ENCODE data around the gene HLX.

The HLX gene

DNA sequence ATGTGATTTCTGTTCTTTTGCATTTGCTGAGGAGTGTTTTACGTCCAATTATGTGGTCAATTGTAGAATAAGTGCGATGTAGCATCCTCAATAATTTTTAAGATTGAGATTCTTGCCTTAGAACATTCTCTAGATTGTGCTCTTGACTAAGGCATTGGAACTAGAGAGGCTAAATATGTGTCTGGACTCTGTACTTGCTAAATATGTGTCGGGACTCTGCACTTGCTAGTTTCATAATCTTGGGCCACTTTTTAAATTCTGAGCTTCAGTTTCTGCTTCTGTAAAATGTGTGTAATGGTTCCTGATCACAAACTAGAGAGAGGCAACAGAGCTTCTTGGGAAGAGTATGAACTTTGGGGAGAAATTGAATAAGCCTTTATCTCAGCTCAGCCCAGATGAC, 21.6 kb downstream of the HLX start:
- no peak for DNase-seq

DNA sequence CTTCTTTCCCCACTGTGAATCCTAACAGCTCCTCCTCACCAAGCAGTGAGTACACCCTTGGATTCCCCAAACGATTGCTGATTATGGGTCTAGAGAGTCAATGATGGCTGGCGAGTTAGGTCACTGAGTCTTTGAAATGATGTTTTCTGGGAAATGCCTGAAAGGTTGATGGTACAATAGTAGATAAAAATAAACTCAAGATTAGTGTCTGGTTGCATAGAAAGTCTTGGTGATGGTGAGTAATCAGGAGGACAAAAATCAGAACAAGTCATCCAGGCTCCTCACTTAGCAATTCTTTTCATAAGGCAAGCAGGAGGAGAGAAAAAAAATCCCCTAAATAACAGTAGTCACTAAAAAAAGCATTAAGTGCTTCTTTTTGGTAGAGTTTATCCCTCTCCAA, 22.6 kb downstream of the HLX start:
- no peak for DNase-seq

DNA sequence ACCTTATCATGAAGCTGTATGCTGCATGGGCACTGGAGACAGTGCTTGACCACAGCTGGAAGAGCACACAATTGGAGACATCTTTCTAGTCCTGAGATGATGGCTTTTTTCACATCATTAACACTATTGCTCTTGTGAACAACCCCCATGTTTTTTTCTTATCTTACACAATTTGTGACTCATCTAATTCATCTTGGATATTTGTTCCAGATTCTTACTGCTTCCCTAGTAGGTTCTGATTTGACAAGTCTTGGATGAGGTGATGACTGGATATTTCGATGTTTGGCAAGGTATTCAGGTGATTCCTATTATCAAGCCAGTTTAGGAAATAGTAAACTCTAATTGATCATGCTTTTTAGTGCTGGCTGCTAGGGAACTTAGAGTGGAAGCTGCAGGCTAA, 23.7 kb downstream of the HLX start:
- no peak for DNase-seq

DNA sequence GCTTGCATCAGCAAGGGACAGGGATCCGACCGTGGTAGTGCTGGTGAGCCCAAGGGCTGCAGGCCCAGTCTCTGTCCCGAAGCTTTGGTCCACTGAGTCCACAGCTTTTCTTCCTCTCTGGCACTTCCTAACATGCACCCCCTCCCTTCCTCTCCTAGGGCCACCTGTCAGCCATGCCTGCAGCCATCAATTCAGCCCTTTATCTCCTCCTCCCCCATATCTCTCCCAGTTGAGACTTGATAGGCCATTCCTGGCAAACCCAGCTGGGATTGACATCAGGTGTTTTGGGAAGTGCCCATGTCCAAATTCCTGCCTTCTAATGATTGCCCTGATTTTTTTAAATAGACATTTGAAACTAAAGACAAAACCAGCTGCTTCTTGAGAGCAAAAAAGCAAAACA, 25.6 kb downstream of the HLX start:
- DNase-seq, result no peak

DNA sequence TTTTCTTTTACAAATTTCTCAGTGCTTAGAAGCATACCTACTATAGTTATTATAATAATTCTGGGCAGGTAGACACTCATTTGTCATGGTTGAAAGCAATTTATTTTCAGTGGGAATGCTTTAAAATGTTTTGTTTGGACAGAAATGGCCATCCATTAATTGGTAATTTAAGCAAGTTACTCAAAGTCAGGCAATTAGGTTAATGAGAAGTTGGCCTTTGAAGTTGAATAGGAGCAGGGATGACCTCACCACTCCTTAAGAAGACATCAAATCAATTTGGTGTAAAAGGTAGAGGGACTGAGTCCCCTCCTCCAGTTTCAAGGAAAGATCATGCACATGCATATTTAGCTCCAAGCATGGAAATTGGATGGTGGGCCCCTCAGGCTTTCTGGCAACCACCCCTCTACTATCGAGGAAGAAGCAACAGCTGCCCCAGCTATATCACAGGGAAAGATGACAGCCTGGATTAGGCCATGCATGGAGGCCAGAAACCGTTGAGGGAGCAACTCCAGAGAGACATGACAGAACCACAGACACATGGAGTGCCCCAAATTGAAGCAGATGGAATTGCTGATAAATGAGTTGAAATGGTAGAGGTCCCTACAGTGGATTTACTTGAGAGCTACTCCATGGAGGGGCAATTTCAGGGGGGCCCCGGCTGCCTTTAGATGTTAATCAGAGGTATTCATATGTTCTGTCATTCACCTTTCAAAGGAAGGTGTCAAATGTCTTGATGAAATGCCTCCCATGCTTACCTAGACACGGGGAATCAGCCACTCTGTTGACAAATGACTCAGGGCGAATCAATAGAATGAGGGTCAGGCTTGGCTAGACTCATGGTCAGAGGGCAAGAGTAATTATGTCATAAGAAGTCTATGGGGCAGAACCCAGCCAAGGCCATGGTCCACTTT, 26.7 kb downstream of the HLX start:
- DNase-seq, result no peak

DNA sequence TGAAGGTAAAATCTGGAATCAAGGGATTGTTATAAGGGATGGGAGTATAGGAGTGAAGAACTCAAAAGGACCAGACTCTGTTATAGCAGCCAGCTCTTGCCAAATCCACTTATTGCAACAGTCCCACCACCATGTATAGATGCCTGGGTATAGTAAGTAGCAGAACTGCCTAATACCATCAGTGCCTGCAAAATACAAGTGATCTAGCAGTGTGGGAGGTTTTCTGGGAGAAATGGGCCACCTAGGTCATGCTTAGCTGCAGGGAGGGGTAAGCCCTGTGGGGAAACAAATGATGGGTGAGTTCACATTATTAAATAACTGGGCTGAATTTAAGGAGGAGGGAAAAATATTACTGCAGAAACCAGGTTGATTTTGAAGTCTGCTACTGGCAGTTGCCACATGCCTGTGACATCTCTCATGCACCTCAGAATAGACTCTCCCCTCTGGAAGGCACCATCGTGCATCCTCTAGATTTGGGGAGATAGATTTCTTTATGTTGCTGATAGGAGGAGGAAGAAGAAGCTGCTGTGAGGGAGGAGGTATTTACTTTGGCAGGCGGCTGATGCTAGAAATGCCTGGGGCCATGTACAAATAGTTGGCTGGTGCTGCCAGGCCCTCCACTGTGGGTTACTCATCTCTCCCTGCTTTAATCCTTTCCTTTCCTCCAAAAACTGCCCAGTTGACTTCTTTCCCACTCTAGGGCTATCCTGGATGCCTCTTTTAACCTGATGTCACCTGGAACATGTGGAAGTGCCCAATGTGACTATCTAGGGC, 27.5 kb downstream of the HLX start:
- no peak for DNase-seq

DNA sequence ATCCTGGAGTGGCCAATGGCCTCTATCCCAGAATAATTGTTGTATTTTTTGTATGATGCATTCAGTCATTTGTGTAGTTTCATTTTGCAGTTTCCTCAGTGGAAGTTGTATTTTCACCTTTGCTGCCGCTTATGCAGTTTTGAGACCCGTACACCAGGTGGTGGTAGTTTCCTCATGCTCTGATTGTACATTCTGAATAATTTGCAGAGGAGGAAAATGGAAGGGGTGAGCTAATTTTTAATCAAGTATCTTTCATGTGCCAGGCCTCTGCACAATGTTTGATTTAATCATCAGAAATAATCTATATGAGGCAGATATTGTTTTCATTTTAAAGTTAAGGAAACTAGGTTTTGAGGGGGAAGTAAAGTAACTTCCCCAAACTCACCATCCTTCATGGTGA, 29.5 kb downstream of the HLX start:
- DNase-seq, result no peak

DNA sequence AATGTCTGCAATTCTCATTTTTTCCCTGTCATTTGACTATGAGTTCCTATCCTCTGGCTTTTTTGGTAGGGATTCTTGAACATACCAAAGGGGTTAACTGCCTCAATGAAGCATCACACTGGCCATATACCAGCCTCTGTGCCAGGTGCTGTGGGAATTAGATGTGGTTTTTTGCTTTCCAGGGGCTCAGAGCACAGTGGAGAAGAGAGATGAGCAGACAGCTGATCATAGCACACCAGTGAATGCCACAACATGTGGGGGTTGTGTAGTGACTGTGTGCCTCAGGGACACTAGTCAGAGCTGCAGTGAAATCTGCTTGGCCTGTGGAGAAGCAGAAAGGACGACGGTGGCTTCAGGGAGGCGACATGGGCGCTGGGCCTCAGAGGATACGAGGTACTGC, 30.8 kb downstream of the HLX start:
- DNase-seq, result no peak

DNA sequence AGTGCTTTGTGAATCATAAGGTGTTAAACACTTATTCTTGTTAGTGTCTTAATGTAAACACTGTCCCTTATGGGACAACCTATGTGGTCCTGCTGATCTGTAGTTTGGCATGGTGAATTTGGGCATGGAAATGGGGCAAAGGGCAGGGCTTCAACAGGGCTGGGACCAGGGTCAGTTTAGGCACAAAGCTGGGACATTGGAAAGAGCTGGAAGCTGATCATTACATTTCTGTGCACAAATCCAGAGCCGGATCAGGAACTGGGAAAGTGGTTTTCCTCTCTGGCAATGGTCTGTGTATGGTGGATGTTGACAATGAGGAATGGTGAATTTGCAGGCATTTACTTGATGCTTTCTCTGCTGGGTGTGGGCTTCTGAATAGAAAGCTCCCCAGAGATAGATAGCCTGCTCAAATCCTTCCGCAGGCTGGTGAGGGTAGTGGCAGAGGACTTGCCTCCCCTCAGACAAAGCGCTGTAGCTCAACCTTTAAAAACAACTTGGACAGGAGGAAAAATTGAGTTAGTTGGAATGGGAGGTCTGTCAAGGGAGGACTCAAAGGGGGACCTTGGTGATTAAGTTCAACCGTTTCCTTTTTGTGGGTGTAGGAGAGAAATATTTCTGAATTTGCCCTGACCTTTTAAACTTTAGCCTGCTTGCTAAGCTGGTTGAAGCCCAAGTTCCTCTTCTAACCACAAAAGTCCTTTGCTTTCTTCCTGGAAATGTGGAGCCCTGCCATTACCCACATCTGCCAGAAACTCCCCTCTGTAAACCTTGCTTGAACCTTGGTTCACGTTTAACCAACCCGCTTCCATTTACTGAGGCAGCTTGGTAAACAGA, 35.3 kb downstream of the HLX start:
- no peak for DNase-seq

DNA sequence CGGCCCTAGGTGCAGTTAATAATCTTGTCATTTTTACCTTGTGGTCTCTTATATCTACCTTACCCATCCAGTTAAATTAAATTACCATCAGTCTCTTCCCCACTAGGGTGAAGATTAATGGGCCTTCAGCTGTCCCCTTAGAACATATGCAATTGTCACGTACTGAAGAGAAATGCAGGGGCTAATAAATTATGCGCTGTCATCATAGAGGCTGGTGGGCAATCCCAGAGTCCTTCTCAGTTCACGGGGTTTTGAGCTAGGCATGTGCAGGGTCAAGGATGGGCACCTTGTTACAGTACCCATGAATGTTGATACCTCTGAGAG, 35.8 kb downstream of the HLX start:
- DNase-seq, result no peak

DNA sequence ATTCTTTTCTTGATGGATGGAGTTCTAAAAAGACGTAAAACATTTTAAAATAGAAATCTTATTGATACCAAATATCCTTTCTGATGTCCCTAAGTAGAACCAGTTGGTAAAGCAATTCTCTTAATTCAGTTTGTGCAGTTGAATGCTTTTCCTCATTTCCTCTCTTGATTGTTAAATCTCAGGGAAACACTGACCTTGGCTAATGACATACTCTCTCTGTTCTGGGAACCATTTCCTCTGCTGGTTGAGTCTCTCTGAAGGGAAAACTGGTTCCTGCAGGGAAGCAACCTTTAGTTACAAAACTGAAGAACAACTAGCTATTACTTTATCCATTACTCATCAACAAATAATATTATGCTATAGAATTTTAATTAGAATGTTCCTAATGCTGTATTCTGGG, 36.7 kb downstream of the HLX start:
- no peak for DNase-seq

DNA sequence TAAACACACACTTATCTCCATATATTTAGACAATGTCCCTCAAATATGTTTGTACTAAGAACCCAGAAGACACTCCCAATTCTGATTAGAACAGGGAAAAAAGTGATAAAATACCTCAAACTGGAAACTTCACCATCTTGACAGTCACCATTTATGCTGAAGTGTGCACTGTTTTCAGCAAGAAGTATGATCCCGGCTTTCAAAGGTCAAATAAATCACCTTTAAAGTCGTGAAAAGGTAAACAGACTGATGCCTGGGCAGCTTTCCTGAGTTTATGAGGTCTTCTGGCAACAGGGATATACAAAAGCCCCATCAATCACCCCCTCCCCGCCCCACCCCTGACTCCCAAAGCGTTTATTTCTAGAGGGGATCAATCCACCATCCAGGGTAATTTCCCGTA, 37.9 kb downstream of the HLX start:
- no peak for DNase-seq

DNA sequence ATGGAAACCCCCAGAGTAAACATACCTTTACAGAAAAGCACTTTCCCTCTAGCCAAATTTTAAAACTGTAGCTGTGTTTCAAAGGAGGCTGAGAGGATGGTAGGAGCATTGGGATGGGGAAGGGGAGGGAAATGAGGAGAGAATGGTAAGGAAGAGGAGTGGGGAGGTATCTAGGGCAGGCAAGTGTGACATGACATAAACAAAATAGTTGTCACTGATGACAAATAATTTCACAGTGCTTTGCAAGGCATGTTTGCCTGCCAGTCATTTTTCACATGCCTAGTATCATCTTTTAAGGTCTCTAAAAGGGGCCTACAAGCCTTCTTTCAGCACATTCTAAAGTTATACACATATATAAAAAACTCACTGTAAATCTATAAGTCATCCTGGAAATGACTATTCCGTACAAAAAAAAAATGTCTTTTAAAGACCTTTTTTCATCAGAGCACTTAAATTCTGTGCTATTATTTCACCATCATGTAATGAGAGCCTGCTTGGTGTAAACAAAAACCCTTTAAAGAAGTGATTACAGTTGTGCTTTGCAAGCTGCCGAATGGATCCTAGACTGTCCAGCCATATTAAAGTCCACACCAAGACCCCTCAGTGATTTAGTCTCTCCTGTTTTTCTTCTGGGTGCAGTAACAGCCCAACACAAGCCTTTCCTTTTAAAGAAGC, 38.4 kb downstream of the HLX start:
- no peak for DNase-seq

DNA sequence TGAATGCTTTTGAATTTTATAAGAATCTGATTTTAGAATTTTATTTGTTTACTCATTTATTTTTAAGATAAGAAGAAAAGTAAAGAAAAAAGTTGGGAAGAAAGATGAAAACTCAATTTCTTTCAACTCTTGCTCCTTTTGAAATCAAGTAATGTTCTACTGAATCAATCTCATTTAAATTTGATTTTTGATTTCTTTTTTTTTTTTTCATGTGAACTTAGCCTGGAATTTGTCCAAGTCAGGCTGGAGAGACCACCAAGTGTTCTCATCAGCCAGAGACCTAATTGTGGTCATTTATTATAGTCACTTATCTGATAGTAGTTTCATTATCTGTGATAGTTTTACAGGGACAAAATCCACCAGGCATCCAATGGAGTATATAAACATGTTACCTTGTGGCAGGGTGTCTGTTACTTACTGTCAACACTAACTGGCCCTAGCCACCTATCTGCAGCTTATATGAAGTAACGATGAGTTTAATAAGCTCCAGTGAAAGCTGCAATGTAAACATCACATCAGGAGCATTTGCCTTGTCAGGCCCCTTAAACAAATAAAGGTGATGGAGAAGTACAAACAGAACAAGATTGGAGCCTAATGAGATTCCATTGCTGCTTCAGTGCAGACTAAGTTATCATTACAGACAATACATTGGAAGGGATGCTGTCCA, 39.2 kb downstream of the HLX start:
- DNase-seq, result no peak

DNA sequence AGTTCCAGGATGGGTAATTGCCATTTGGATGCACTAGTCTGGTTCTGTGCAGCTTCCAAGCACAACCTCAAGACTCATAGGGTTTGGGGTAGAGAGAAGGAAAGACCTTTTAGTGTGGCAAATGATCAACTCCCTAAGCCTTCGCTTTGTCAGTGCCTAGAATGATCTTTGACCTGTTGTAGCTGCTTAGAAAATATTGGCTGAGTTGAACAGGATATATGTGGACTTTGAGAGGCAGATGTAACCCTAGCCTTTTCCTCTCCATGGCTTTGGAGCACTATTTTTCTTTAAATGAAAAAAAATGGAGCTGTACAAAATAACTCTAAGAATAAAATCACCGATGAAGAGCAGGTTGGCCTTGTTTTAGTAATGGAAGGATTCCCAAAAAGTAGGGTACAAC, 41.7 kb downstream of the HLX start:
- no peak for DNase-seq

DNA sequence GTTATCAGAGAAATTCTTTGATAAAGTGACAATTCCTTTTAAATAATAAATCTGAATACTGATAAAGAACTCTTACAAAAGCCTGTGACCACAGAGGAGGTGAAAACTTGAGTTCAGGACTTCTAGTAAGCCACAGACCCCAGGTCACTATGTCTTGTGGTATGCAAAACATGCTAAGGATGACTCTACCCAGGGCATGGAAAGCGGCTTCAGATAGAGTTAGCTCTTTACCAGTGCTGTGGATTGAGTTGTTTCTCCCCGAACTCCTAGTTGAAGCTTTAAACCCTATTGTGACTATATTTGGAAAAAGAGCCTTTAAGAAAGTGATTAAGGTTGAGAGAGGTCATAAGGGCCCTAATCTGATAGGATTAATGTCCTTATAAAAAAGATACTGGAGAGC, 42.3 kb downstream of the HLX start:
- no peak for DNase-seq

DNA sequence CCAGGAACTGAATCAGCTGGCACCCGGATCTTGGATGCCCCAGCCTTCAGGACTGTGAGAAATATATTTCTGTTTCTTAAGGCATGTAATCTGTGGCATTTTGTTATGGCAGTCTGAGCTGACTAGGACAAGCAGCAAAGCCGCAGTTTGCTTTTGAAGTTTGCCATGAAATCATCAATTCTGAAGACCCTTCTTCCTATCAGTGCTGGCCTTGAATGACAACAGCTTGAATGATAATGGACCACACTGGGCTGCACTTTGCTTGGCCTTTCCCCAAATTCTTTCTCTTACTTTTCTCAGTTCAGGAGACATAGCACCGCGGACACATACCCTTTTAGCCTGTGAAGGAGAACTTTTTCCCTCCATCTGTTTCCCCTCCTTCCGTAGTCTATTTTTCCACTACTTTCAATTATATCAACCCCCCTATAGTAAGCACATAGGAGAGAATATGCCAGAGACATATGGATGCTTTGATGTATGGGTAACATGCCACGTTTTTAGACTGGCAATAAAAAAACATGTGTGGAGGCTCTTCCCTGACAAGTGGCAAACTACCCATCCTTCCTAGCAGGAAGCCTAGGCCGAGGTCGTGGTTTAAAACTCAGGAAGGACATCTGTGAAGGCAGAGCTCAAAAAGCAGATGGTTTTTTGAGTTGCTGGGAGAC, 42.9 kb downstream of the HLX start:
- DNase-seq, result peak; percentile 28

DNA sequence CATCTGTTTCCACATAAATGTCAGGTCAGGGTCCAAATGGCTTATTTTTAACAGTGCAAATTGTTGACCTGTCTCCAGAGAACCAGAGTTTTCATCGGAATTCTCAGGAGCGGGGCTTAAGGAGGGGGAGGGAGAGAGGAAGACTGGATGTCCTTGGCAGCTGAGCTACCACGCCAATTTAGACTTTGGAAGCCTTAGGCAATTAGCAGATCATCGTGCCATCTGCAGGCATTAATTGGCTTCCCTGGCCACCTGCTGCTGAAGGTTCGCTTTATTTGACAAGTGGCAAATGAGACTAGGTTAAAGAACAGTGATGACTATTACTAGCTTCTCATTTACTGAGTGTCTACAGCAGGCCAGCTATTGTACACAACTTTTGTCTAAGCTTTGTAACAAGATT, 43.7 kb downstream of the HLX start:
- DNase-seq, result peak; percentile 94

DNA sequence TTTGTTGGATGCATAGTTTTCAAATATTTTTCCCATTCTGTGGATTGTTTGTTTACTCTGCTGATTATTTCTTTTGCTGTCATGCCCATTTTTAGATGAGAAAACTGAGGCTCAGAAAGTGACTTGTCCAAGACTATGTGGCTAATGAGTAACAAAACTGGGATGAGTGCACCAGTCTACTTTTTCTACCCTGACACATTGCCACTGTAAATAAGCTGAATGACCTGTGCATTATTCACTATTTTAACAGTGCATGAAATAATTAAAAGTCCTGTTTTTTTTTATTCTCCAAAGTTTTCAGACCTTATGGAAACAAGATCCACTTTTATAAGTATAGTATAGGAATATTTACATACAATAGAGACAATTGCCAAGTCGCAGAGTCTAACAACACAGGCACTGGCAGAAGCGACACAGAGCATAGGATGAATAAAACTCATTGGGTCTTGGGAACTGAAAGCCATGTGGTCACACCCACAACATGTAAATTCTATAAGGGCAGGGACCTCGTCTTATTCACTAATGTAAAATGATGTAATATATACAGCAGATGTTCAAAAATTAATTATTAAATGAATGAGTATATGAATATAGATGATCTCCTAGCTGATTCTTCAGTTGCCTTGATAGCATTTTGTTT, 45.2 kb downstream of the HLX start:
- DNase-seq, result no peak

DNA sequence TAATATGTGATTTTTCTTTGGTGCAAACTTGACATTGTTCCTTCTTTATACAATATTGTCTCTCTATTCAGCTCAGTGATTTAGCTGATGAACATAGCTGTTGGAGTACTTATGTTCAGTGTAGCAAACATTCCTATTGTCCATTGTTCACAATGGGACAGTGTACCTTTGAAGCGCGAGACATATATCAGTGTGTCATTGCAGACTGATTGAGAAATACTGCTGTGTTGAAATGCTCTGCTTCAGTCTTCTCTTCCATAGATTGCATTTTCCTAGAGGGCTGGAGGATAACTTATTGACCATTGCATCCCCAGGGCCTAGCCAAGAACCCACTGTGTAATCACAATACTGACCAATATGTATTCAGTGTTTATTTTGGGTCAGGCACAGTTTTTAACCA, 46.5 kb downstream of the HLX start:
- DNase-seq, result no peak

DNA sequence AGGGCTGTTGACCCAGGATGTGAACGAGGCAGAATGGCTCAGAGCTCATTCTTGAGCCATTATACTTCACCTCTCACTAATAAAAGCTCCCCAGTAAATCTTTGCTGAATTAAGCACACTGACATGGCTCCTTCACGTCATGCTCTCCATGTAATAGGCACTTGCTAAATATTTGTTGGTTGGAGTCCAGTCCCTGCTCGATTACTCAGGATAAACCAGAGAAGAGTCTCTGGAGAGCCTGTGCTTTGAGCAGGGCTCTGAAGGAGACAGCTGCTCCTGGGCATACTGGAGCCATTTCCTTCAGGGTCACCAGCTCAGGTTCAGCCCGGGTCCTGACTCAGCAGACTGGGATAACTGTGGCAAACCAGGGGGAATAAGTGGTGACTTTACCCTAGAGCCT, 46.9 kb downstream of the HLX start:
- peak; percentile 12 for DNase-seq
